CD4-positive, alpha-beta T cell treated with Interleukin-4 for 4 hours (primary cell): ENCODE results near the gene OR7G3.

Experiments
- DNase-seq: peaks from one replicate; pipeline ENCODE4 v3.0.0-alpha.2; 2020

Gene OR7G3

DNA sequence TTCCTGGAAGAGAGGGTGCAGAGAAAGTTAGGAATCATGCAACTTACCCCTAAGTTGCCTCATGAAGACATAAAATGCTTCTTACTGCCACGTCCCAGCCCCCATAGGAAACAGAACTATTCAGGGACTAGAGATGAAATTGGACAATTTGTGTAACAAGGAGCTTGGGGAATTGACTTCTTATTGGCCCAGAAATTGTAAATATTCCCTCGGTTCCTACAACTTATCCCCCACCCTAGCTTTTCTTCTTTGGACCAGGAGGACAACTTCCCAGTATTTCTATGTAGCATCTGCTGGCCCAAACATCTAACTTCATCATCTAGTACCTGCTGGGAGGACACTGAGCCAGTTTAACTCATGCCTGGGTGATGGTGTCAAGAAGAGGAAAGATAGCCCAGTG lies 40.0 kb downstream of the OR7G3 start, which contains the start of gene OR1M1:
Gene OR1M1 (plus strand): TSS at position 301 of the 400 bp plus-strand sequence. CDS start 6,184 bp downstream, outside the sequence.
- DNase-seq: no peak

DNA sequence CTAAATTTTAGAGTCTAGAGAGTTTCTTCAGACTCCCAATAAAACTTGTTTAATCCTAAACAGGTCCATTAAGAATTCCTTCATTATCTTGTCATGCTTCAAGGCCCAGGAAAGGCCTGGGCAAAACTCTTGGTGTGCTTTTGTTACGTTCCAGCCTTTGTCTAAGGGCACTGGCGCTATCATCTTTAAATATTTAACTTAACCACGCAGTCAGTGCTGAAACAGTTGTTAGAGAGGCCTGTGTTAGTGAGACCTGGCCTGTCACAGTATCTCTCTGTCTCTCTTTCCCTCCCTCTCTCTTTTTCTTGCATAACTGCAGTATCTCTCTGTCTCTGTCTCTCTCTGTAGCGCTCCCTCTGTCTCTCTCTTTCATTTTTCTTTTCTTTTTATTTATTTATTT lies 48.1 kb downstream of the OR7G3 start:
- DNase-seq: no peak

GRCh38 chr19:9076901-9077300 lies 49.8 kb downstream of the OR7G3 start:
- no peak for DNase-seq
